ENCODE measurements around the gene ZNF407. TPM values are rescaled to one million over a fixed set of nuclear protein-coding genes. Genes with fewer than 3 reads are reported as not detected.

Gene ZNF407
- total RNA-seq, 6 experiments from 2014 or later, result 4.3 to 8.0 (median 5.7) TPM

DNA sequence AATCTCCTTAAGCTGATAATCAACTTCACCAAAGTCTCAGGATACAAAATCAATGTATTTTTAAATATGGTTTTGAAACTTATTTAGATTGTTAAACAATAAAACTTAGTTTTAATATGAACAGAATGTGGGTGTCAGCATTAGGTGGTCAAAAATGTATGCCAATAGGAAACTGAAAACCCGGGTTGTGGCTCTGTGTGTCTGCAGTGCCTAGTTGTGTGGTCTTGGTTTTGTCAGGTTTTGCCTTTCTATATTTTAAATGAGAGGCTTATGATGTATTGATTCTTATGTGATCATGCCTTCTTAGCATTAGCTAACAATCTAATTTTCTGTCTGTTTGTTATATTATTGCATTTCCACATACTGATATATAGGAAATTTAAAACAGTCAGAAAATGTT lies 227.8 kb downstream of the ZNF407 start:
- no peaks in the 10 kb centered on the region for H3K4me1 ChIP-seq
- intact Hi-C loops (cut with DNase I), result no loop called here
- WGBS (ENCODE audit: insufficient coverage, low coverage, low lambda C conversion rate, missing lambda C conversion rate), result 71% methylated on average over 1 of the region's 1 CpG
- TF ChIP-seq CTCF (IDR thresholded peaks at IDR 0.05), result no peak
- TF ChIP-seq POLR2A (IDR thresholded peaks at IDR 0.05), result no peak
- H3K27ac ChIP-seq, result no peak overlapping the region
- no peaks in the 10 kb centered on the region for H3K9me3 ChIP-seq
- H3K27me3 ChIP-seq, result no peaks in the 10 kb centered on the region
- H3K36me3 ChIP-seq, result no peaks in the 10 kb centered on the region
- no peak overlapping the region for H3K4me3 ChIP-seq
- ATAC-seq (no peak), DNase-seq (no peak)

DNA sequence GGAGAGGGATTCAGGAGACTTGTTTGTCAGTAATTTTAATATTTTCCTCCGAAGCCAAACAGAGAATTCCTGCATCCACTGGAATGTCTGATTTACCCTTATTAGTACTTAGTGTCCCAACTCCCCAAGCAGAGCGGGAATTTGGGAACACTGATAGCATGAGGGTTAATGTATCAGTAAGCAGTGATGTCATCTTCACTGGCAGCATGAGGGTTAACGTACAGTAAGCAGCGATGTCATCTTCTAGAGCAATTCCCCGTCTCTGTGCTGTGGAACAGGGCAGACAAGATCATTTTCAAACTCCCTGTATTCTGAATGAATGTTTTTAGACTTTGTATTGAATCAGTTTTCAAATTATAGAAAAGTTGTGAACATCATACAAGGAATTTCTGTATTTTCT lies 228.9 kb downstream of the ZNF407 start:
- no peaks in the 10 kb centered on the region for H3K27me3 ChIP-seq
- no peak for DNase-seq
- H3K27ac ChIP-seq, result no peak overlapping the region
- H3K4me3 ChIP-seq, result no peak overlapping the region
- H3K4me1 ChIP-seq, result no peaks in the 10 kb centered on the region
- intact Hi-C loops (cut with DNase I), result no loop called here
- TF ChIP-seq POLR2A (IDR thresholded peaks at IDR 0.05) (no peak), CTCF (IDR thresholded peaks at IDR 0.05) (no peak)
- no peak for ATAC-seq
- 92% methylated on average over 5 of the region's 5 CpGs for WGBS (ENCODE audit: insufficient coverage, low coverage, low lambda C conversion rate, missing lambda C conversion rate)
- no peaks in the 10 kb centered on the region for H3K36me3 ChIP-seq
- no peaks in the 10 kb centered on the region for H3K9me3 ChIP-seq

GRCh38 chr18:74828200-74828599 lies 230.5 kb downstream of the ZNF407 start:
- Histone ChIP-seq H3K4me1 (no peaks in the 10 kb centered on the region), H3K9me3 (no peaks in the 10 kb centered on the region), H3K36me3 (no peaks in the 10 kb centered on the region), H3K27me3 (no peaks in the 10 kb centered on the region), H3K27ac (no peak overlapping the region), H3K4me3 (no peak overlapping the region)
- WGBS (ENCODE audit: insufficient coverage, low coverage, low lambda C conversion rate, missing lambda C conversion rate), result 70% methylated on average over 3 of the region's 3 CpGs
- ATAC-seq, result no peak
- TF ChIP-seq CTCF (IDR thresholded peaks at IDR 0.05), result no peak
- TF ChIP-seq POLR2A (IDR thresholded peaks at IDR 0.05), result no peak
- intact Hi-C loops (cut with DNase I), result no loop called here
- DNase-seq, result no peak

- intact Hi-C loops (cut with DNase I), result no loop called here
- H3K4me3 ChIP-seq, result no peak overlapping the region
- DNase-seq, result no peak
- TF ChIP-seq CTCF (IDR thresholded peaks at IDR 0.05), result no peak
- no peak for TF ChIP-seq POLR2A (IDR thresholded peaks at IDR 0.05)
- H3K27ac ChIP-seq, result no peak overlapping the region
- ATAC-seq, result peak in 1 of 4 donors; percentile 33
- H3K9me3 ChIP-seq, result no peaks in the 10 kb centered on the region
- no peaks in the 10 kb centered on the region for H3K36me3 ChIP-seq
- H3K4me1 ChIP-seq, result peaks cover 0 to 3% (median 0%) of the 10 kb centered on the region in 4 donors
- no peaks in the 10 kb centered on the region for H3K27me3 ChIP-seq
- WGBS (ENCODE audit: insufficient coverage, low coverage, low lambda C conversion rate, missing lambda C conversion rate), result 88% methylated on average over 10 of the region's 13 CpGs
Observed at GRCh38 chr18:74831571-74832250, 234.0 kb downstream of the ZNF407 start.

DNA sequence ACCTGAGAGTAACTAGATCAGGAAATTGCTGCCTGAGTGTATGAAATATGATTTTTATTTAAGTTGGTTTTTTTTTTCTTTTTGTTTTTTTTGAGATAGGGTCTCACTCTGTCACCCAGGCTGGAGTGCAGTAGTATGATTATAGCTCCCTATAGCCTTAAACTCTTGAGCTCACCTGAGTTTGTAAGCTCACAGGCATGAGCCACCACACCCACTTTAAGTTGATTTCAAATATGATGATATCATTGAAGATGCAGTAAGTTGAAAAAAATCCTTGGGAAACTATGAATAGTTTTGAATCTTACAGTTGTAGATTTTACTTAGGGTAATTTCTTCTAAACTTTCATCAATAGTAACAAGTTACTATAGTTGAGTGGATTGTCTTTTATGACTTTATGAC lies 234.7 kb downstream of the ZNF407 start:
- no peak for DNase-seq
- no peaks in the 10 kb centered on the region for H3K36me3 ChIP-seq
- intact Hi-C loops (cut with DNase I), result no loop called here
- H3K4me1 ChIP-seq, result peaks cover 0 to 3% (median 0%) of the 10 kb centered on the region in 4 donors
- no peak for ATAC-seq
- TF ChIP-seq POLR2A (IDR thresholded peaks at IDR 0.05) (no peak), CTCF (IDR thresholded peaks at IDR 0.05) (no peak)
- H3K9me3 ChIP-seq, result no peaks in the 10 kb centered on the region
- no peak overlapping the region for H3K27ac ChIP-seq
- H3K4me3 ChIP-seq, result no peak overlapping the region
- H3K27me3 ChIP-seq, result no peaks in the 10 kb centered on the region
